Suppressor macrophage treated with lipopolysaccharide for 4 hours (primary cell): ENCODE measurements around the gene MBD5.

Experiments
- DNase-seq: peaks from one replicate; pipeline ENCODE4 v3.0.0-alpha.2; 2020

Gene MBD5

GRCh38 chr2:148554459-148555247, 533.8 kb downstream of the MBD5 start:
- no peak for DNase-seq

DNA sequence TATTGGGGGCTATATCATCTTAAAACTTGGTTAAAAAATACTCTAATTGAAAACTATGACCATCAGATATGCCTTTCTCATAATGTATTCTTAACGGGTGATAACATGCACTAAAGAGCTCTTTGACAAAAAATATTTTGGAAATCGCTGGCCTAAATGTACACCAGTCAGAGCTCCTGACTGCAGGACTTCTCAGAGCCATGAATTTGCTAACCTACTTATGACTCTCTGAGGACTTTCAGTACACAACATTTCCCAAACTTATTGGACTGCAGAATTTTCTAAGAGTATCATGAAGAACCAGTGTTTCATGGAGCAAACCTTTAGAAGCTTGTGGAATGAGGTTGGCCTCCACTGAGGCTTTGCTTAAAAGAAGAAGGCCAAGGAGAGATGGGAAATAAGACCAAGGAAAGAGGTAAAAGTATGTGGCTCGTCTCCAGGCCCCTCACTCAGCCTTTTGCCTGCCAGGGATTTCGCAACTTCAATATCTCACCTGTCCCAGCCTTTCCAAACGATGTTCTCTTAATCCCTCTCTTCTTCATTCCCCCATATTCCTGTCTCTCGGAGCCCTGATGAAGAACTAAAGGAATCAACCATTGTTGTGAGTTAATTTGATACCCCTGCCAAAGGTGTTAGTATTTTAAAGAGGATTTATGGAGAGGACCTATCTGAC, 534.9 kb downstream of the MBD5 start:
- no peak for DNase-seq

DNA sequence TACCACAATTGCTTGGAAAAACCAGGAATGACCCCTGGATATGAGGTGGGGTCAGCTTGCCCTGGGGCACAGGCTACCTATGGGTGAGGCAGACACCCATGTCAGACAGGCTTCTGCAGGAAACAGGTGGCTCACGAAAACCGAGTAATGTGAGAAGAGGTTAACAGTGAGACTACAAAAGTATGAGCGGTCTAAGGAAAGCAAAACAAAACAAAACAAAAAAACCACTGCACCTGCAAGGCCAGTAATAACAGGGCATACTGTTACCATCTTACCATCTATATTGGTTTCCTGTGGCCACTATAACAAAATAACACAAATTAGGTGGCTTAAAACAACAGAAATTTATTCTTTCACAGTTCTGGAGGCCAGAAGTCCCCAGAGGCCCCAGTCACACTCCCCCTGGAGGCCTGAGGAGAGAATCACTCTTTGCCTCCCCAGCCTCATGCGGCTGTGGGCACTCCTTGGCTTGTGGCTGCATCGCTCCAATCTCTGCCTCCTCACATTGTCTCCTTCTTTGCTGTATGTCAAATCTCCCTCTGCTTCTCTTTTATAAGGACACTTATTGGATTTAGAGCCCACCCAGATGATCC, 537.0 kb downstream of the MBD5 start:
- no peak for DNase-seq

GRCh38 chr2:148560496-148560895, 539.6 kb downstream of the MBD5 start:
- DNase-seq, result no peak

DNA sequence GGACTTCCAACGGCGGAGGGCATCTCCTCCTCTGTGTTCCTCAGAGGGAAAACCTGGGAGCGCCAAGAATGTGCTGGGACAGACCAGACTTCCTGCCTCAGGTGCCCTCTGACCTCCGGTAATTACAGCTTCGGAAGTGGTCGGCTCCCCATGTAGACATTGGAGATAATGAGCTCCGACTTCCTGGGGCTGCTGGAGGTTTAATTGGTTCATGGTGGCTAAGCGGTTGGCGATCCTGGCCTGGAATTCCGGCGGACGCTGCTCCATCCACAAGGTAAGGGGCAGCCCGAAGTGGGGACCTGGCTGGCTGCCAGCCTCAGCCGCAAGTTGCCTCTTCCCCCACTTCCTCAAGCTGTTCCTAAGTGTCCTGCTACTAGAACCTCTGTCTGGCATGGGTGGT, 540.5 kb downstream of the MBD5 start:
- no peak for DNase-seq

- DNase-seq, result peak; percentile 45
Observed at GRCh38 chr2:148565272-148565894, 544.5 kb downstream of the MBD5 start.
